ENCODE results near the gene TMEM178B. TPM values are rescaled to one million over a fixed set of nuclear protein-coding genes. Genes with fewer than 3 reads are reported as not detected.

TMEM178B gene
- total and polyA plus RNA-seq, 2 experiments from 2014 or later, result 0.39 to 0.46 TPM

DNA sequence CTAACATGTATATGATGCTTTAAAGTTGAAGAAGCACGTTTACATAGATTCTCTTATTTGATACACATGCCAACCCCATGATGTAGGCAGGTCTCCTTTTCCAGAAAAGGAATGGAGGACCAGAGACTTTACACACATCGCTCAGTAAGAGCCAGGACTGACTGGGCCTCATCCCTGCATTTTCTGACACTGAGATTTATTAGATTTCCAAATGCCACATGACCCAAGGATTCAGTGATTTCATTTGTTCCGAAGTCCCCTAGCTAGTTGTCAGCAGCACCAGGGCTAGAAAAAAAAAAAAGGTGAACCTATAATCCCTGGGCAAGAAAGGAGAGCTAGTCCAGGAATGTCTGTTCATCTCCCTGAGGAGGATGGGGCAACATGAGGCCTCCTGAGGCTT lies 334.0 kb downstream of the TMEM178B start:
- H3K36me3 ChIP-seq, result no peaks in the 10 kb centered on the region
- peaks cover 10% of the 10 kb centered on the region for H3K4me1 ChIP-seq (ENCODE audit: low read depth)
- TF ChIP-seq CTCF (IDR thresholded peaks at IDR 0.05; ENCODE audit: low read depth, low read length), result no peak
- no peaks in the 10 kb centered on the region for H3K27me3 ChIP-seq
- no peak overlapping the region for H3K27ac ChIP-seq
- no peak overlapping the region for H3K4me3 ChIP-seq
- DNase-seq (ENCODE audit: low read depth in 1 of 2, low spot score in 1 of 2), result no peak
- H3K9me3 ChIP-seq (ENCODE audit: low read depth), result no peaks in the 10 kb centered on the region

DNA sequence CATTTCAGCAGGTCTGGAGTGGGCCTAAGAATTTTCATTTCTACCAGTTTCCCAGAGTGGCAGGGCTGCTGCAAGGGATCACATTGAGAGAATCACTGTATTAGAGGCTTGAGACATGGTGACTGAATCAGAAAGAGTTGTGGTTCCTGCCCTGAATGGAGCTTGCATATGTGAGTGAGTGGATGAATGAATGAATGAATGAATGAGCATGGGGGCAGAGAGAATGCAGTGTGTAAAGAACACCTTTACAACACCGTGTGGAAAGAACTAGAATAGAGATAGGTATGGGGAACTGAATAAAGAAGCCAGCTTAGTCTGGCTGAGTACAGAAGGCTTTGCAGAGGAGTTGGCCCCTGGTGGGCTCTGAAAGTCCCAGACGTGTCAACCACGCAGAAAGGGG lies 334.6 kb downstream of the TMEM178B start:
- Histone ChIP-seq H3K9me3 (ENCODE audit: low read depth) (no peaks in the 10 kb centered on the region), H3K27me3 (no peaks in the 10 kb centered on the region), H3K4me3 (no peak overlapping the region), H3K27ac (no peak overlapping the region), H3K4me1 (ENCODE audit: low read depth) (peaks cover 5% of the 10 kb centered on the region), H3K36me3 (no peaks in the 10 kb centered on the region)
- no peak for DNase-seq (ENCODE audit: low read depth in 1 of 2, low spot score in 1 of 2)
- TF ChIP-seq CTCF (IDR thresholded peaks at IDR 0.05; ENCODE audit: low read depth, low read length), result no peak

DNA sequence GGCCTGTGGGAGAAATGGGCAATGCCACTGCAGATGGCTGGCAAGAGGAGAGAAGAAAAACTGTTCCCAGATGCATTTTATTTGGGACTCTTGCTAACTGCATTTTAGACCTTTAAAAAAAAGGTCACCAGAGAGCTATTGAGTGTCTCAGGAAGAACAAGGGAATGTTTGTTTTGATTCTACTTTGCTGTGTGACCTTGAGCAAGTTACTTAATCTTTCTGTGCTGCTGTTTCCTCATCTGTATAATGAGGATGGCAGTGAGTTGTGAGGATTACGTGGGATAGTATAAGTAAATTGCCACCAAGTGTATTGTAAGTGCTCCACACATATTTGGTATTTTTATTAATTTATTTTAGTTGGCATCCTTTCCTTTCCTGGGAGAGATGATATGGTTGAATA lies 335.4 kb downstream of the TMEM178B start:
- no peak for TF ChIP-seq CTCF (IDR thresholded peaks at IDR 0.05; ENCODE audit: low read depth, low read length)
- Histone ChIP-seq H3K4me3 (no peak overlapping the region), H3K9me3 (ENCODE audit: low read depth) (no peaks in the 10 kb centered on the region), H3K4me1 (ENCODE audit: low read depth) (no peaks in the 10 kb centered on the region), H3K36me3 (no peaks in the 10 kb centered on the region), H3K27ac (no peak overlapping the region), H3K27me3 (no peaks in the 10 kb centered on the region)
- DNase-seq (ENCODE audit: low read depth in 1 of 2, low spot score in 1 of 2), result no peak

DNA sequence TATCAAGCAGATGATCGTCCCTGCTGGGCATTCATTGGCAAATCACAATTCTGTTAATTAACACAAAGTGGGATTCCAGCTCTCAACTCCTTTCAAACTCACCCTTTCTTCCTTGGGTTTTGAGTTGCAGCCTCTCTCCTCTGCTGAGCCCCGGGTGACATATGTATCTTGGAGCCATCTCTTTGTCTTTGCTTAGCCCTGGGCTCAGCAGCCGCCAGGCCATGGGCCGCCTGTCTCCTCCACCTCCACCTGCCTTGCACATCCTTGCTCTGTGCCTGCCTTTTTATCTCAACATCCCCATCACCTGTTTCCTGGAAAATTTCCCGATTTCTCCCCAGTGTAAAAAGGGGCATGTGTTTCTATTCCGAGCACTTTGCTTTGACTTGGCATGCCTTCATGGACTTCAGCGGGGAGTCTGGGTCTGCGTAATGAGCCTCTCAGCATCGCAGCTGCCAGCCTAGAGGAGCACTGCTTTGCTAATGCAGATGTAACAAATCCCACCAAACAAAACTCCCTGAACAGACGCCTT lies 336.0 kb downstream of the TMEM178B start:
- H3K27me3 ChIP-seq, result no peaks in the 10 kb centered on the region
- no peaks in the 10 kb centered on the region for H3K4me1 ChIP-seq (ENCODE audit: low read depth)
- H3K36me3 ChIP-seq, result no peaks in the 10 kb centered on the region
- TF ChIP-seq CTCF (IDR thresholded peaks at IDR 0.05; ENCODE audit: low read depth, low read length), result no peak
- H3K4me3 ChIP-seq, result no peak overlapping the region
- DNase-seq (ENCODE audit: low read depth in 1 of 2, low spot score in 1 of 2), result no peak
- H3K27ac ChIP-seq, result no peak overlapping the region
- H3K9me3 ChIP-seq (ENCODE audit: low read depth), result no peaks in the 10 kb centered on the region

DNA sequence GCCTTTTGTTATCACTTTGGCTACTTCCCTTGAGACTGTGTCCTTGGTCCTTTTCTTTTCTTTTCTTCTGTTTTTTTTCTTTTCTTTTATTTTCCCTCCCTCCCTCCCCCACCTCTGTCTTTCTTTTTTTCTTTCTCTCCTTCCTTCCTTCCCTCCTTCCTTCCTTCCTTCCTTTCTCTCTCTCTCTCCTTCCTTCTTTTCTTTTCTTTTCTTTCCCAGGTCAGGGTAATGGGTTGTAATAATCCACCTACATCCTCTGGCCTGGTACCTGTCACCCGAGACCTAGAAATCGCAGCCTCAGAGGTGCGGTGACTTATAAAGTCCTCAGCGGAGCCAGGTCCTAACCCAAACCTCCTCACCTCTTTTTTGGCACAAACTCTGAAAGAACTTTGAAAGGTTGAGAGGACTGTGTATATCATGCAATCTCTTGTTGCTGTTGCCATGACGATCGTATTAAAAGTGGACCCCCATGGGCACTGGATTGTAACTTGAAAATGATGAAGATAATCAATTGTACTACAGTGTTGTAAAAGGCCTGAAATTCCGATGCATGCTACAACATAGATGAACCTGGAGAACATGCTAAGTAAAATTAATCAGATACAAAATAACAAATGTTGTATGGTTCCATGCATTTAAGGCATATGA lies 336.6 kb downstream of the TMEM178B start:
- Histone ChIP-seq H3K27ac (no peak overlapping the region), H3K4me1 (ENCODE audit: low read depth) (no peaks in the 10 kb centered on the region)

More for the DNA sequence above, 336.6 kb downstream of the TMEM178B start:
- H3K36me3 ChIP-seq, result no peaks in the 10 kb centered on the region
- no peak for DNase-seq (ENCODE audit: low read depth in 1 of 2, low spot score in 1 of 2)
- no peaks in the 10 kb centered on the region for H3K9me3 ChIP-seq (ENCODE audit: low read depth)
- H3K27me3 ChIP-seq, result no peaks in the 10 kb centered on the region
- H3K4me3 ChIP-seq, result no peak overlapping the region
- TF ChIP-seq CTCF (IDR thresholded peaks at IDR 0.05; ENCODE audit: low read depth, low read length), result no peak

All from cardiac muscle cell (in vitro differentiated cells and primary cell).